Tibial artery (tissue), 4 donors: ENCODE results near the gene MYEF2.
A peak's percentile ranks its signal among the peaks of the same experiment; 100 is the strongest.

Source experiments
- DNase-seq, 2 donors: peaks; one replicate each; pipeline ENCODE4 v3.0.0-alpha.2; 2019
- H3K27ac ChIP-seq, 2 donors: fragments of 200-600 bp; sonication (generic) in 1 of 2; 1 replicate in 1 of 2; 2 replicates in 1 of 2; pipeline ENCODE4 v1.5.1; 2018 to 2019; ENCODE audit warnings: mild to moderate bottlenecking in 1 of 2
- H3K27me3 ChIP-seq, 2 donors: fragments of 200-600 bp; sonication (generic) in 1 of 2; one replicate each; pipeline versions ENCODE4 v1.5.1 to v1.6.0; 2016 to 2019
- H3K36me3 ChIP-seq, 3 donors: fragments of 200-600 bp; sonication (generic) in 2 of 3; one replicate each; pipeline ENCODE4 v1.5.1; 2016 to 2019; ENCODE audit warnings: mild to moderate bottlenecking in 2 of 3
- H3K4me1 ChIP-seq, 4 donors: fragments of 200-600 bp; sonication (generic) in 2 of 4; 1 replicate in 3 of 4; 2 replicates in 1 of 4; pipeline ENCODE4 v1.5.1; 2016 to 2019
- H3K4me3 ChIP-seq, 2 donors: fragments of 200-600 bp; sonication (generic) in 1 of 2; 1 replicate in 1 of 2; 2 replicates in 1 of 2; pipeline ENCODE4 v1.5.1; 2018 to 2019; ENCODE audit warnings: mild to moderate bottlenecking in 2 of 2
- H3K9me3 ChIP-seq, 3 donors: fragments of 200-600 bp; sonication (generic) in 1 of 3; one replicate each; pipeline ENCODE4 v1.5.1; 2016 to 2019
- intact Hi-C: fragments of 100-400 bp; cut with DNase I; formaldehyde crosslinking; loops from one replicate; pipeline ENCODE4 v1.15.0; 2023; ENCODE audit warnings: low total_unique reads
- TF ChIP-seq, protein P1 (sequence below), 2 experiments: fragments of 200-600 bp in 1 of 2; fragments of 450-650 bp in 1 of 2; IDR thresholded peaks; one replicate each; pipeline ENCODE4 v1.5.1; 2017 to 2019; ENCODE audit warnings: antibody characterized with exemption in 2 of 2, mild to moderate bottlenecking in 1 of 2, moderate library complexity in 1 of 2

The MYEF2 gene

DNA sequence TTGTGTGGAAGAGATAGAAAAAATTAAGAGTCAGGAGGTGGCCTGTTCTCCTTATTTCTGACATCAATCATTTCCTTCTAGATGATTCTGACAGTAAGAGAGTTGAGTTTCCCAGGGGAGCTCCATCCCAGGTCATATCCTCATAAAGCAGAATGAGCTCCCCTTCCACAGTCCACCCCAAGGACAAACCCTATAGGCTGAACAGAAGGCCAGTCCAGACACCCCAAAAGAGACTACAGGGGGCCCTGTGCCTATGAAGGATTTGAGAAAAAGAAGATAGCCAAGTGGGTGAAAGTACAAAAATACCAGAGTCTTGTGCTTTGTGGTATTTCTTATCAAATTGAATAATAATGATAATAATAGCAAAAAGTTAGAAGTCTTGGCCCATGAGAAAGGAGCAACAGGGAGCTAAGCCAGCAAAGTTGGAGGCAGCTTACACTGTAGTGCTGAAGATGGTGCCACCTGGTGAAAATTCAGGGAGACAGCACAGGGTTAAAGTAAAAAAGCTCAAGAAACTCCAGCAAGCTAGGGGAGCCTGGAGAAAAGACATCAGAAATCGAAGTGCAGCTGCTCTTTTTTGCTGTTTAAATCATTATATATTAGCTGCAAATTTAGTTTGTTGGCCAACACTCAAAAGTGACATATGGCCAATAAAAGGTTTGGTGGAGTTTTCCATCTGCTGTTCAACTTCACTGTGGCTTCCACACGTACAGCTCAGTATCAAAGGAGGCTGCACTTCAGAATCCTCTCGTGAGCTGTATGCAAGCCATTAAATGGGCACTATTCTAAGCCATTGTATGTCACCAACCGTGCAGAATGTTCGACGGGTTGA is 93.1 kb downstream of the MYEF2 start:
- Histone ChIP-seq H3K4me1 (no peaks in the 10 kb centered on the region), H3K4me3 (no peak overlapping the region), H3K27ac (no peak overlapping the region), H3K36me3 (no peaks in the 10 kb centered on the region), H3K9me3 (no peaks in the 10 kb centered on the region), H3K27me3 (no peaks in the 10 kb centered on the region)
- intact Hi-C loops, result no loop called here
- no peak for DNase-seq
- TF ChIP-seq, protein P1, sequence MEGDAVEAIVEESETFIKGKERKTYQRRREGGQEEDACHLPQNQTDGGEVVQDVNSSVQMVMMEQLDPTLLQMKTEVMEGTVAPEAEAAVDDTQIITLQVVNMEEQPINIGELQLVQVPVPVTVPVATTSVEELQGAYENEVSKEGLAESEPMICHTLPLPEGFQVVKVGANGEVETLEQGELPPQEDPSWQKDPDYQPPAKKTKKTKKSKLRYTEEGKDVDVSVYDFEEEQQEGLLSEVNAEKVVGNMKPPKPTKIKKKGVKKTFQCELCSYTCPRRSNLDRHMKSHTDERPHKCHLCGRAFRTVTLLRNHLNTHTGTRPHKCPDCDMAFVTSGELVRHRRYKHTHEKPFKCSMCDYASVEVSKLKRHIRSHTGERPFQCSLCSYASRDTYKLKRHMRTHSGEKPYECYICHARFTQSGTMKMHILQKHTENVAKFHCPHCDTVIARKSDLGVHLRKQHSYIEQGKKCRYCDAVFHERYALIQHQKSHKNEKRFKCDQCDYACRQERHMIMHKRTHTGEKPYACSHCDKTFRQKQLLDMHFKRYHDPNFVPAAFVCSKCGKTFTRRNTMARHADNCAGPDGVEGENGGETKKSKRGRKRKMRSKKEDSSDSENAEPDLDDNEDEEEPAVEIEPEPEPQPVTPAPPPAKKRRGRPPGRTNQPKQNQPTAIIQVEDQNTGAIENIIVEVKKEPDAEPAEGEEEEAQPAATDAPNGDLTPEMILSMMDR (IDR thresholded peaks at IDR 0.05), result peak; percentile 23 to 27
